ENCODE results near the gene UNC5CL. TPM values are rescaled to one million over a fixed set of nuclear protein-coding genes. Genes with fewer than 3 reads are reported as not detected.

UNC5CL gene
- total and polyA plus RNA-seq, 2 experiments from 2014 or later = 3.3 to 13.9 TPM

- TF ChIP-seq CTCF (IDR thresholded peaks at IDR 0.05; ENCODE audit: low read depth, low read length) = no peak
- Histone ChIP-seq H3K27me3 (no peaks in the 10 kb centered on the region), H3K36me3 (no peaks in the 10 kb centered on the region), H3K9me3 (ENCODE audit: low read depth) (no peaks in the 10 kb centered on the region), H3K4me1 (ENCODE audit: low read depth) (peaks cover 33% of the 10 kb centered on the region), H3K27ac (no peak overlapping the region), H3K4me3 (no peak overlapping the region)
- DNase-seq (ENCODE audit: low read depth in 1 of 2, low spot score in 1 of 2) = no peak
Observed at GRCh38 chr6:41000248-41000647, 38.8 kb downstream of the UNC5CL start.

- TF ChIP-seq CTCF (IDR thresholded peaks at IDR 0.05; ENCODE audit: low read depth, low read length) = peak; percentile 58
Observed at GRCh38 chr6:40999569-40999968, 39.5 kb downstream of the UNC5CL start.

DNA sequence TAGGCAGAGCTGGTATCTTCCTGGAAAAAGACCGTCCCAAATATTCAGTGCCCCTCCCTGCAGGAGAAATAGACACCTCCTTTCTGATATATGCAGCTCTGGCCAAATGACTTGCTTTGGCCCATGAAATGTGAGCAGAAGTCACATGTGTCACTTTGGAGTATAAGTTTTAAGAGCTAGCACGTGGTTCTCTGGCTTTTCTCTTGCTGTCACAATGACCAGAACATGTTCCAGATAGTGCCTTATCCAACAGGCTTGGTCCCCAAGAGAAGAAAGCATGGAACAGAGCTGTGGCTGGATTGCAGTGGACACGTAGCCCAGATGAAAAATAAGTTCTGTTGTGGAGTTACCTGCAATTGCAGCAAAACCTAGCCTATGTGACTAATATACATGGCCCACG is 40.4 kb downstream of the UNC5CL start:
- Histone ChIP-seq H3K4me1 (ENCODE audit: low read depth) (peaks cover 33% of the 10 kb centered on the region), H3K9me3 (ENCODE audit: low read depth) (no peaks in the 10 kb centered on the region), H3K27ac (peak overlapping the region; percentile 35), H3K27me3 (no peaks in the 10 kb centered on the region), H3K36me3 (no peaks in the 10 kb centered on the region), H3K4me3 (no peak overlapping the region)
- TF ChIP-seq CTCF (IDR thresholded peaks at IDR 0.05; ENCODE audit: low read depth, low read length) = no peak
- peak in 1 of 2 donors; percentile 44 for DNase-seq (ENCODE audit: low read depth in 1 of 2, low spot score in 1 of 2)

More at GRCh38 chr6:40999569-40999968, 39.5 kb downstream of the UNC5CL start:
- no peaks in the 10 kb centered on the region for H3K36me3 ChIP-seq
- H3K27me3 ChIP-seq = no peaks in the 10 kb centered on the region
- no peak overlapping the region for H3K4me3 ChIP-seq
- H3K9me3 ChIP-seq (ENCODE audit: low read depth) = no peaks in the 10 kb centered on the region
- peaks cover 33% of the 10 kb centered on the region for H3K4me1 ChIP-seq (ENCODE audit: low read depth)
- peak; percentile 74 to 79 for DNase-seq (ENCODE audit: low read depth in 1 of 2, low spot score in 1 of 2)
- no peak overlapping the region for H3K27ac ChIP-seq

- H3K27ac ChIP-seq = peak overlapping the region; percentile 65
- DNase-seq (ENCODE audit: low read depth in 1 of 2, low spot score in 1 of 2) = peak; percentile 15 to 71
- H3K27me3 ChIP-seq = no peaks in the 10 kb centered on the region
- no peaks in the 10 kb centered on the region for H3K9me3 ChIP-seq (ENCODE audit: low read depth)
- H3K4me3 ChIP-seq = no peak overlapping the region
- H3K36me3 ChIP-seq = no peaks in the 10 kb centered on the region
- TF ChIP-seq CTCF (IDR thresholded peaks at IDR 0.05; ENCODE audit: low read depth, low read length) = no peak
- H3K4me1 ChIP-seq (ENCODE audit: low read depth) = peaks cover 33% of the 10 kb centered on the region
Observed at GRCh38 chr6:40997234-40997957, 41.6 kb downstream of the UNC5CL start.

GRCh38 chr6:40996591-40997233 is 42.3 kb downstream of the UNC5CL start:
- no peak for TF ChIP-seq CTCF (IDR thresholded peaks at IDR 0.05; ENCODE audit: low read depth, low read length)
- H3K4me3 ChIP-seq = no peak overlapping the region
- peaks cover 33% of the 10 kb centered on the region for H3K4me1 ChIP-seq (ENCODE audit: low read depth)
- H3K9me3 ChIP-seq (ENCODE audit: low read depth) = no peaks in the 10 kb centered on the region
- H3K36me3 ChIP-seq = no peaks in the 10 kb centered on the region
- peak overlapping the region; percentile 65 for H3K27ac ChIP-seq
- no peaks in the 10 kb centered on the region for H3K27me3 ChIP-seq
- peak; percentile 6 to 38 for DNase-seq (ENCODE audit: low read depth in 1 of 2, low spot score in 1 of 2)
